WTC11 (cell line): ENCODE results near the gene RTF1. TPM values are rescaled to one million over a fixed set of nuclear protein-coding genes. Genes with fewer than 3 reads are reported as not detected.
A peak's percentile ranks its signal among the peaks of the same experiment; 100 is the strongest.

Experiments used
- ATAC-seq: fragments of 200-7000 bp; cut with Tn5 transposase; 2 replicates; pipeline ENCODE4 v1.10.0; 2021; ENCODE audit warnings: mild to moderate bottlenecking, moderate library complexity
- CTCF ChIA-PET: fragments of 300-600 bp; sonication (Branson Sonifier 250); formaldehyde crosslinking; loops from one replicate; lab custom pipeline; 2021; ENCODE audit warnings: antibody characterized with exemption; lab: Charles Lee
- POLR2A ChIA-PET: fragments of 350-600 bp; sonication (Branson Sonifier 250); formaldehyde crosslinking; loops from one replicate; lab custom pipeline; 2021; ENCODE audit warnings: antibody characterized with exemption; lab: Charles Lee
- DNase-seq: peaks from one replicate; pipeline ENCODE4 v3.0.0; 2021; ENCODE audit warnings: low spot score
- H3K27ac Mint-ChIP-seq: 2 replicates; pipeline ENCODE4 v1.8.0; 2021; ENCODE audit warnings: mixed read lengths
- H3K27me3 Mint-ChIP-seq: 2 replicates; pipeline ENCODE4 v1.8.0; 2021; ENCODE audit warnings: low read depth, mild to moderate bottlenecking, moderate library complexity, mixed read lengths
- H3K36me3 Mint-ChIP-seq: 2 replicates; pipeline ENCODE4 v1.8.0; 2021; ENCODE audit warnings: mixed read lengths
- H3K4me1 Mint-ChIP-seq: 2 replicates; pipeline ENCODE4 v1.8.0; 2022; ENCODE audit warnings: mixed read lengths
- H3K4me3 Mint-ChIP-seq: 2 replicates; pipeline ENCODE4 v1.8.0; 2021; ENCODE audit warnings: mild to moderate bottlenecking, moderate library complexity, mixed read lengths
- H3K9me3 Mint-ChIP-seq: 2 replicates; pipeline ENCODE4 v1.8.0; 2021; ENCODE audit warnings: mixed read lengths
- AFF4 ChIP-seq: sonication (generic); formaldehyde crosslinking; IDR thresholded peaks from 2 replicates; pipeline ENCODE4 v1.8.1; 2023; ENCODE audit warnings: mild to moderate bottlenecking, missing genetic modification reagents, borderline replicate concordance
- CBFB ChIP-seq: sonication (generic); formaldehyde crosslinking; IDR thresholded peaks from 2 replicates; pipeline ENCODE4 v1.8.1; 2022; ENCODE audit warnings: mild to moderate bottlenecking, low read depth, missing genetic modification reagents
- ELF4 ChIP-seq: sonication (generic); formaldehyde crosslinking; IDR thresholded peaks from 2 replicates; pipeline ENCODE4 v1.8.1; 2022; ENCODE audit warnings: low read depth, mild to moderate bottlenecking, moderate library complexity, missing genetic modification reagents
- ETV6 ChIP-seq: sonication (generic); formaldehyde crosslinking; IDR thresholded peaks from 2 replicates; pipeline ENCODE4 v1.8.1; 2022; ENCODE audit warnings: mild to moderate bottlenecking, missing genetic modification reagents
- FOXK1 ChIP-seq: sonication (generic); formaldehyde crosslinking; IDR thresholded peaks from 2 replicates; pipeline ENCODE4 v1.8.0; 2022; ENCODE audit warnings: mild to moderate bottlenecking, moderate library complexity, missing genetic modification reagents
- GRHL2 ChIP-seq: fragments of 250-450 bp; sonication (Bioruptor Pico); IDR thresholded peaks from 2 replicates; pipeline ENCODE4 v1.8.0; 2022; ENCODE audit warnings: mild to moderate bottlenecking, moderate library complexity; ENCODE audit not compliant: insufficient replicate concordance, severe bottlenecking
- GTF2I ChIP-seq: fragments of 250-450 bp; sonication (Bioruptor Pico); conservative IDR thresholded peaks from 2 replicates; pipeline ENCODE4 v1.4.0; 2021; ENCODE audit warnings: mild to moderate bottlenecking
- HMGXB4 ChIP-seq: sonication (generic); formaldehyde crosslinking; IDR thresholded peaks from 2 replicates; pipeline ENCODE4 v1.8.1; 2023; ENCODE audit warnings: mild to moderate bottlenecking, moderate library complexity, missing genetic modification reagents
- MYBL2 ChIP-seq: sonication (generic); formaldehyde crosslinking; IDR thresholded peaks from 2 replicates; pipeline ENCODE4 v1.8.1; 2023; ENCODE audit warnings: mild to moderate bottlenecking, moderate library complexity, missing genetic modification reagents
- NR1H2 ChIP-seq: sonication (generic); formaldehyde crosslinking; IDR thresholded peaks from 2 replicates; pipeline ENCODE4 v1.9.0; 2021; ENCODE audit warnings: mild to moderate bottlenecking, moderate library complexity, missing genetic modification reagents
- OVOL2 ChIP-seq: fragments of 250-450 bp; sonication (Bioruptor Pico); IDR thresholded peaks from 2 replicates; pipeline ENCODE4 v1.9.0; 2021; ENCODE audit warnings: mild to moderate bottlenecking, borderline replicate concordance
- TP53 ChIP-seq: sonication (generic); formaldehyde crosslinking; IDR thresholded peaks from 2 replicates; pipeline ENCODE4 v1.8.1; 2023; ENCODE audit warnings: mild to moderate bottlenecking, missing genetic modification reagents
- USF1 ChIP-seq: sonication (generic); formaldehyde crosslinking; IDR thresholded peaks from 2 replicates; pipeline ENCODE4 v1.8.0; 2022; ENCODE audit warnings: mild to moderate bottlenecking, missing genetic modification reagents
- ZNF121 ChIP-seq: sonication (generic); formaldehyde crosslinking; IDR thresholded peaks from 2 replicates; pipeline ENCODE4 v1.8.0; 2023; ENCODE audit warnings: missing genetic modification reagents
- ZNF219 ChIP-seq: sonication (generic); formaldehyde crosslinking; IDR thresholded peaks from 2 replicates; pipeline ENCODE4 v1.8.0; 2023; ENCODE audit warnings: missing genetic modification reagents, mild to moderate bottlenecking, borderline replicate concordance
- ZNF416 ChIP-seq: fragments of 250-450 bp; sonication (Bioruptor Pico); IDR thresholded peaks from 2 replicates; pipeline ENCODE4 v1.9.0; 2021; ENCODE audit warnings: mild to moderate bottlenecking, inconsistent platforms
- ZNF423 ChIP-seq: fragments of 250-450 bp; sonication (Bioruptor Pico); IDR thresholded peaks from 2 replicates; pipeline ENCODE4 v2.1.2; 2022; ENCODE audit warnings: mild to moderate bottlenecking, moderate library complexity
- ZNF671 ChIP-seq: fragments of 250-450 bp; sonication (Bioruptor Pico); IDR thresholded peaks from 2 replicates; pipeline ENCODE4 v1.8.0; 2021; ENCODE audit warnings: mild to moderate bottlenecking
- total RNA-seq: library from RNA; stranded (reverse); gene quantifications from 3 replicates; pipeline ENCODE4 v1.2.3, GENCODE V29; 2021
- TF ChIP-seq, protein P1 (sequence below): sonication (generic); formaldehyde crosslinking; IDR thresholded peaks from 2 replicates; pipeline ENCODE4 v1.8.1; 2022; ENCODE audit warnings: mild to moderate bottlenecking, moderate library complexity, missing genetic modification reagents
- TF ChIP-seq, protein P2 (sequence below): sonication (generic); formaldehyde crosslinking; conservative IDR thresholded peaks from 2 replicates; pipeline ENCODE4 v1.8.1; 2023; ENCODE audit warnings: mild to moderate bottlenecking, low read depth, missing genetic modification reagents, moderate library complexity

The RTF1 gene
- total RNA-seq, 1 experiment from 2014 or later, result 52.3 TPM

DNA sequence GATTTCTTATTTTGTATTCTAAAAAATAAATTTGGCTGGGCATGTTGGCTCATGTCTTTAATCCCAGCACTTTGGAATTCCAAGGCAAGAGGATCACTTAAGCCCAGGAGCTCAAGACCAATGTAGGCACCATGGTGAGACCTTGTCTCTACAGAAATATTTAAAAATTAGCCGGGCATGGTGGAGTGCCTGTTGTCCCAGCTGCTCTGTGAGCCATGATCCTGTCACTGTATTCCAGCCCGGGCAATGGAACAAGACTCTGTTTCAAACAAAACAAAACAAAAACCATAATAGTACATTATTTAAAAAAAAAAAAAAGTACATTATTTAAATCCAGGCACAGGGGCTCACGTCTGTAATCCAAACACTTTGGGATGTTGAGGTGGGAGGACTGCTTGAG is 5.5 kb upstream of the RTF1 start:
- ChIA-PET POLR2A (no interaction called here), CTCF (no interaction called here)
- peaks cover 8% of the 10 kb centered on the region for H3K4me1 Mint-ChIP-seq
- no peaks in the 10 kb centered on the region for H3K36me3 Mint-ChIP-seq
- no peak overlapping the region for H3K27ac Mint-ChIP-seq
- H3K4me3 Mint-ChIP-seq, result no peak overlapping the region
- H3K27me3 Mint-ChIP-seq, result no peaks in the 10 kb centered on the region
- H3K9me3 Mint-ChIP-seq, result no peaks in the 10 kb centered on the region
- no peak for ATAC-seq
- DNase-seq, result no peak
- no peak for TF ChIP-seq OVOL2 (CRISPR knock-in tag)
- TF ChIP-seq, protein P1, sequence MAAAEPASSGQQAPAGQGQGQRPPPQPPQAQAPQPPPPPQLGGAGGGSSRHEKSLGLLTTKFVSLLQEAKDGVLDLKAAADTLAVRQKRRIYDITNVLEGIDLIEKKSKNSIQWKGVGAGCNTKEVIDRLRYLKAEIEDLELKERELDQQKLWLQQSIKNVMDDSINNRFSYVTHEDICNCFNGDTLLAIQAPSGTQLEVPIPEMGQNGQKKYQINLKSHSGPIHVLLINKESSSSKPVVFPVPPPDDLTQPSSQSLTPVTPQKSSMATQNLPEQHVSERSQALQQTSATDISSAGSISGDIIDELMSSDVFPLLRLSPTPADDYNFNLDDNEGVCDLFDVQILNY, result no peak
- TF ChIP-seq TP53 (CRISPR knock-in tag), result no peak
- TF ChIP-seq, protein P2, sequence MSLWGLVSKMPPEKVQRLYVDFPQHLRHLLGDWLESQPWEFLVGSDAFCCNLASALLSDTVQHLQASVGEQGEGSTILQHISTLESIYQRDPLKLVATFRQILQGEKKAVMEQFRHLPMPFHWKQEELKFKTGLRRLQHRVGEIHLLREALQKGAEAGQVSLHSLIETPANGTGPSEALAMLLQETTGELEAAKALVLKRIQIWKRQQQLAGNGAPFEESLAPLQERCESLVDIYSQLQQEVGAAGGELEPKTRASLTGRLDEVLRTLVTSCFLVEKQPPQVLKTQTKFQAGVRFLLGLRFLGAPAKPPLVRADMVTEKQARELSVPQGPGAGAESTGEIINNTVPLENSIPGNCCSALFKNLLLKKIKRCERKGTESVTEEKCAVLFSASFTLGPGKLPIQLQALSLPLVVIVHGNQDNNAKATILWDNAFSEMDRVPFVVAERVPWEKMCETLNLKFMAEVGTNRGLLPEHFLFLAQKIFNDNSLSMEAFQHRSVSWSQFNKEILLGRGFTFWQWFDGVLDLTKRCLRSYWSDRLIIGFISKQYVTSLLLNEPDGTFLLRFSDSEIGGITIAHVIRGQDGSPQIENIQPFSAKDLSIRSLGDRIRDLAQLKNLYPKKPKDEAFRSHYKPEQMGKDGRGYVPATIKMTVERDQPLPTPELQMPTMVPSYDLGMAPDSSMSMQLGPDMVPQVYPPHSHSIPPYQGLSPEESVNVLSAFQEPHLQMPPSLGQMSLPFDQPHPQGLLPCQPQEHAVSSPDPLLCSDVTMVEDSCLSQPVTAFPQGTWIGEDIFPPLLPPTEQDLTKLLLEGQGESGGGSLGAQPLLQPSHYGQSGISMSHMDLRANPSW (CRISPR knock-in tag), result no peak
- TF ChIP-seq USF1 (CRISPR knock-in tag), result no peak
- no peak for TF ChIP-seq ZNF121 (CRISPR knock-in tag)
- TF ChIP-seq ZNF219, result no peak
- TF ChIP-seq GRHL2, result no peak
- no peak for TF ChIP-seq ZNF671 (CRISPR knock-in tag)
- no peak for TF ChIP-seq AFF4
- no peak for TF ChIP-seq ETV6 (CRISPR knock-in tag)
- TF ChIP-seq FOXK1, result no peak
- TF ChIP-seq NR1H2 (CRISPR knock-in tag), result no peak
- TF ChIP-seq CBFB (CRISPR knock-in tag), result no peak
- TF ChIP-seq ELF4, result no peak
- TF ChIP-seq ZNF423 (CRISPR knock-in tag), result no peak
- TF ChIP-seq ZNF416 (CRISPR knock-in tag), result no peak
- TF ChIP-seq, all 79 proteins: peak for 0

DNA sequence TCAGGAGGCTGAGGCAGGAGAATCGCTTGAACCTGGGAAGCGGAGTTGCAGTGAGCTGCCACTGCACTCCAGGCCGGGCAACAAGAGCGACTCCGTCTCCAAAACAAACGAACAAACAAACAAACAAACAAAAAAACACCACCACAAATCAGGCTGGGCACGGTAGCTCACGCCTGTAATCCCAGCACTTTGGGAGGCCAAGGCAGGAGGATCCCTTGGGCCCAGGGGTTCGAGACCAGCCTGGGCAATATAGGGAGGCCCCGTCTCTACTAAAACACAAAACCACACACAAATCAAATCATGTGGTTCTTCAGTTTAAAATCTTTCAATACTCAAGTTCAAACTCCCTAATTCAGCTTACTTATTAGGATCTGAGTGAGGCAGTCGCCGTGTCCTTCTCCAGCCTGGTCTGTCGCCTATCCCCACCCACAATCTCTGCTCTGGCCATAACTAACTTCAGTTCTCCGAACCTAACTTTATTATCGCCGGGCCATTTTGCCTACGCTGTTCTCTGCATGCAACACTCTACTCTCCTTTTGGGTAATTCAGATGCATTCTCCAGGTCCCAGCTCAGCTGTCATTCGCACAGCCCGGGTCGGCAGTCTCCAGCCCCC is 660 bp upstream of the RTF1 start:
- CTCF ChIA-PET, result interaction anchor here (0.7 kb wide), 2 partner anchors 46 to 236 kb away, joined by 3 read pairs; no protein-coding TSS in a partner anchor

More for the DNA sequence above, 660 bp upstream of the RTF1 start:
- H3K4me3 Mint-ChIP-seq, result peak overlapping the region; percentile 93
- peak overlapping the region; percentile 79 for H3K27ac Mint-ChIP-seq
- peak; percentile 61; the same call in 1 of the 2 replicates for ATAC-seq
- no peaks in the 10 kb centered on the region for H3K36me3 Mint-ChIP-seq
- TF ChIP-seq GTF2I (CRISPR knock-in tag) (0 out of 2 replicates have a peak, but pooled peaks have one; percentile 7), HMGXB4 (CRISPR knock-in tag) (0 out of 2 replicates have a peak, but pooled peaks have one; percentile 13), MYBL2 (no peak)
- H3K4me1 Mint-ChIP-seq, result peaks cover 26% of the 10 kb centered on the region
- H3K9me3 Mint-ChIP-seq, result no peaks in the 10 kb centered on the region
- no peak for DNase-seq
- H3K27me3 Mint-ChIP-seq, result no peaks in the 10 kb centered on the region; the same call in 1 of the 2 replicates
- POLR2A ChIA-PET, result no interaction called here
